ENCODE measurements around the gene MISP3. TPM values are rescaled to one million over a fixed set of nuclear protein-coding genes. Genes with fewer than 3 reads are reported as not detected.

MISP3 gene
- total RNA-seq, 1 donor from 2014 or later, result 7.3 TPM

- DNase-seq (ENCODE audit: missing footprints) (no peak), ATAC-seq (no peak)
- intact Hi-C loops (cut with DNase I), result loop anchor here (2.0 kb wide), 1 partner anchor 23 kb away; the partner anchor contains the start of gene SAMD1
These were observed 41.3 kb downstream of the MISP3 start for GRCh38 chr19:14113762-14114414.

GRCh38 chr19:14114439-14114838 is 41.9 kb downstream of the MISP3 start:
- no peak for DNase-seq (ENCODE audit: missing footprints)
- intact Hi-C loops (cut with DNase I), result no loop called here

DNA sequence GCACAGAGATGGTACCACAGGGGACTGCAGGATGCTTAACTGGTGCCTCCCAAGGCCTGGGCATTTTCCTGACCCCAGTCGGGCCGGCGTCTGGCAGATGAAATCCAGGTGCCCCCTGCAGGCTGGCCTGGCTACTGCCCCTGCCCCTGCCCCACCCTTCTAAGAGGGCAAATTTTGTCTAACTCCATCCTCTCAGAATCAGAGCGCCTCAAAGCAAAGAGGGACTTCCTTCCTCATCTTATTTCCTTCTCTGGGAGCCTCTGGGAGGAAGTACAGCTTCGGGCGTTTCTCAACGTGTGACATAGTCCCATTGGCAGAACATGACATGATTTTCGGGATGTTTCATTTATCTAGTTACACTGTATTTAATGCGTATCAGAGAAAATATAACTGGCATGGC is 42.3 kb downstream of the MISP3 start:
- intact Hi-C loops (cut with DNase I), result loop anchor here (5.0 kb wide), 1 partner anchor 33 kb away; no protein-coding TSS in a partner anchor
- ATAC-seq (no peak), DNase-seq (ENCODE audit: missing footprints) (peak; percentile 83)

More at GRCh38 chr19:14114439-14114838, 41.9 kb downstream of the MISP3 start:
- ATAC-seq, result no peak

DNA sequence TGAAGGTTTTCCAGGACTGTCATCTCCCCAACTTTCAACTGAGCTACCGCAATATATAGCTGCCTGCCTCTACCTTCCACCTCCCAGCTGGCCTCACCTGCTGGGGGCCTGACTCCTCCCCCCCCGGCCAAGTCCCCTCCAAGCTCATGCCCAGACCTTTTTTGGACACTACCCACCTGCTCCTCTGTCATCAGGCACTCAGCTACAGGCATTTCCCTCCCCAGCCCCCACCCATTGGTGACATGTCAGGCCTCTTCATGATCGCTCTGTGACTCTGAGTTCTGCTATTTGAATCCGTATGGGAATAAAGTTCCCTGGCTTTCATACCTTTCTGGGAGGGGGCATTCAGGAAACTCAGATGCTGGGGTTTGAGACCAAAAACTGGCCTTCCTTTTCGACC is 43.2 kb downstream of the MISP3 start:
- no peak for DNase-seq (ENCODE audit: missing footprints)
- intact Hi-C loops (cut with DNase I), result loop anchor here (5.0 kb wide), 1 partner anchor 33 kb away; no protein-coding TSS in a partner anchor
- no peak for ATAC-seq

DNA sequence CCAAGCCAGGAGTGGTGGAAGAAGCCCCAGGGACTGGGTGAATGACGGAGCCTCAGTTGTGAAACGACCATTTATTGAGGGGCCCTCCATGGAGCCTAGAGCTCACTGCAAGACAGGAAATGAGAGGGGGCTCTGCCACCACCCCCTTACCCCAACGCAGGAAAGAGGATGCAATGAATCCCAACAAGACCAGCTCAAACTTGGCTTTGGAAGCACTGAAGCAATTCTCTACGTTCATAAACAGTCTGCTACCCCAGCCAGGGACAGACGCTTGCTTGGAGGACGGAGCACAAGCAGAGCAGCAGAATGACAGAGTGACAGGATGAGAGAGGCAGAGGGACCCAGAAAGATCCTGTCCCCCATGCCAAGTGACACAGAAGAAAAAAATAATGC is 43.9 kb downstream of the MISP3 start:
- intact Hi-C loops (cut with DNase I), result loop anchor here (5.0 kb wide), 1 partner anchor 34 kb away; no protein-coding TSS in a partner anchor
- DNase-seq (ENCODE audit: missing footprints) (no peak), ATAC-seq (no peak)

DNA sequence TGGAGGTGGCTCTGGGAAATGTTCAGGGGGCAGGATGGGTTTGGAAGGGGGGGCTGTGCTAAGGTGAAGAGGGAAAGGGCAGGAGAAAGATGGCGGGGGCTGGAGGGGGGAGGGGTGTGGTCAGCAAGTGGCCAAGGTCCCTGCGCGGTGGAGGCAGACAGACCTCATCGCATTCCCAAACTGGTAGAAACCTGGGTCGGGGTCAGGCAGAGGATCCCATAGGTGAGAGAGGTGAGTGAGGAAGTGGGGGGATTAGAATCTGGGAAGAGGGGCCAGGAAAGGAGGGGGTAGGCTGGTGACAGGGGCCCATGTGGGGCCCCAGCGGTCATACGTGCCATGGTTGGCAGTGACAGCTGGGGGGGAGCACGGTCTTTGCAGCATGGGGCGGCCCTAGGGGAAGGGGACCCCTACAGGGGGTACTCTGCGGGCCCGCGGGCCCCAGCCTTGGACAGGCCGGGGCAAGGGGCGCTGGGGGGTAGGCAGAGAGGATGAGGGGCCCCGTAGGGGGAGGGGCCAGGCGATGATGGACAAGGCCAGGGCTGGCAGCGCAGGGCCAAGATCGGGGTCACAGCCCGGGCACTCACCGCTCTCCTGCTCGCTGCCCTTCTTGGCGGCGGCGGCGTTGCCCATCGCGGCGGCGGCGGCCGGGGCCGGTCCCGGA is 44.5 kb downstream of the MISP3 start:
- ATAC-seq (no peak), DNase-seq (ENCODE audit: missing footprints) (peak; percentile 80)
- intact Hi-C loops (cut with DNase I), result loop anchor here (5.0 kb wide), 1 partner anchor 35 kb away; no protein-coding TSS in a partner anchor

DNA sequence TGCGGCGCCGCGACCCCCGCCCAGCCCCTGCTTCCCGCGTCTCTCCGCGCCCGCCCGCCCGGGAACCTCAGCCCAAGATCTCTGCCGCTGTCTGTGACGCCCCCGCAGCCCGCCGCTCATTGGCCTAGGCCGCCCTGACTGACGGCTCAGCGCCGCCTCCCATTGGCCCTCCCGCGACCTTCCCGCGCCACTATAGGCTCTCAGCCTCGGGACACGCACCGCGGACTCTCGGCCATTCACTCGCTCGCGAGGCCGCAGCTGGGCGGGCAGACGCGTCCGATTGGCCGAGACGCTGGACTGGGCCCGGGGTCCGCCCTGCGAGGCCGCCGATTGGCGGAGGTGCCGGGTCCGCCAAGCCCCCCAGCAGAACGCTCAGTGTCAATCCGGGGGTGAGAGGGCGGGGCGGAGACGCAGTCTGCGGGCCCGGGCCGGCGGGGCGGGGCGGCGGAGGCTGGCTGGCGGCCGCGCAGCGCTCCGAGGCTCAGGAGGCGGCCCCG is 45.1 kb downstream of the MISP3 start, which contains the start of gene PRKACA:
PRKACA (minus strand) TSS at position 95 of the 497 bp plus-strand sequence. CDS start 215 bp downstream, outside the sequence.
- peak; percentile 100 for DNase-seq (ENCODE audit: missing footprints)
- intact Hi-C loops (cut with DNase I), result loop anchor here (5.0 kb wide), 1 partner anchor 35 kb away; no protein-coding TSS in a partner anchor
- peak; percentile 90 for ATAC-seq

DNA sequence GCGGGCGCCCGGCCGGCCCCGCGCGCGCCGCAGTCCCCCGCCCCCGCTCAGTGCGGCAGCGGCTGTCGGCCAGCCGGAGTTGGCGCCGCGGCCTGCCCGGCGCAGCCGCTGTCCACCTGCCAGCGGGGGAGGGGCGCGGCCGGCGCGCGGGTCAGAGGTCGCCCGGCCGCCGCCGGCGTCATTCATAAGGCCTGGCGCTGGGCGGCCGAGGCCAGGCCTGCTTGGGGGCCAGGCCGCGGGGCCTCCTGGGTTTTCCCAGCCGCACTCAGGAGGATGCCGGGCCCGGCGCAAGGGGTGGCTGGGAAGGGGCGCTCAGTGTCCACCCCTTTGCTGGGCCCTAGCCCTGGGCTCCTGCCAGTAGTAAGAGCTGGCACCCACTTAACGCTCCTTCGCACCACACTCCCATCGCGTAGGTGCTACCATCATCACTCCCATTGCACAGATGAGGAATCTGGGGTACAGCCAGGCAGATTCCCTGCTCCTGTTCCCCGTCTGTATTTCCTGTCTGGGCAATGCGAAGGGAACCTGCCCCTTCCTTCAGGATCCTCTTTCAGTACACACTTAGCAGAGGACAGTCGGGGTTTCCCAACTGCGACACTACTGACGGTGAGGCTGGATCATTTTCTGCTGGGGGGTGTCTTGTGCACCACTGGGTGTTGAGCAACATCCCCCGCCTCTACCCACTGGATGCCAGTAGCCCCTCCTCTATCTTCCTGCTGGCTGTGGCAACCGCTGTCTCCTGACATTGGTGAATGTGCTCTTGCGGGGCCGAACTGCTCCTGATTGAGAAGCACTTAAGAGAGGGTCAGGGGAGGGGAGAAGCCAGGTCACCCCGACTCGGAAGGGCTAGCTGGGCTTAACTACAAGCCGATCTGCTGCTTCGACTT is 45.8 kb downstream of the MISP3 start:
- DNase-seq (ENCODE audit: missing footprints) (peak; percentile 90), ATAC-seq (peak; percentile 52)
- intact Hi-C loops (cut with DNase I), result loop anchor here (5.0 kb wide), 1 partner anchor 36 kb away; no protein-coding TSS in a partner anchor

GRCh38 chr19:14119146-14119545 is 46.6 kb downstream of the MISP3 start:
- ATAC-seq, result no peak
- no peak for DNase-seq (ENCODE audit: missing footprints)
- intact Hi-C loops (cut with DNase I), result loop anchor here (5.0 kb wide), 1 partner anchor 37 kb away; no protein-coding TSS in a partner anchor

DNA sequence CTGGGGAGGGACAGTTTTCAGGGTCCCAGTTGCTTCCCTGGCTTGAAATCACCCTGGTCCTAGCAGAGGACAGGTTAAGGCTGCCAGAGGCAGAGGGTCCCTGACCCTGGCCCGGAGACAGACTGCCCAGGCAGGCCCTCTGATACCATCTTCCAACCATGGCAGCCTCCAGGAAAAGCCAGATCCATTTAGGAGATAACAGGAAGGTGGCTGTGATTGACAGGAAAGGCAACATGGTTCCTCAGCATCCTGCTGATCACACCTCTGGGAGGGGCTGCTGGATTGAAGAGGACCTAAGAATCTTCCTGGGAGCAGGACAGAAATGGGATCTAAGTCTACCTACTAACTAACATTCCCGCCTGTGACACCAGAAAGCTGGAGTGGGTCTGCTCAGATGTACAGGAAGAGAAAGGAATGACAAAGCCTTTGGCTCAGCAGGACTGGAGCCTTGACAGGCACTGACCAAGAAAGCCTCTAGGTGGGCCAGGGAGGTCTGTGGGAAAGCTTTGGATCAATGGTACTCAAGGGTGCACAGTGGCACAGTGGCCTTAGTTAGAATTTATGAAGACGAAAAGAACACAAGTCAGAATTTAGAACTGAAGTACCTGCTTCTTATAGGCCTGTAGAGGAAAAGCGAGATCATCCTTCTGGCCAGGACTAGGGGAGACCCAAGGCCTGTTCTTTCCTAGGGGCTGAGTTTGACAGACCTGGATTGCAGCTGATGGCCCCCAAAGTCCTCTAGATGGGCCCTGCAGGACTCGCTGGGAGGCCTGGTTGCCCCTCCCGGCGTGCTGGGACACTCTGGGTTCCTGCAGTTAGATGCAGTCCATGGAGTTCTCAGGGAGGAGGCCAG is 47.3 kb downstream of the MISP3 start:
- ATAC-seq, result no peak
- no peak for DNase-seq (ENCODE audit: missing footprints)
- intact Hi-C loops (cut with DNase I), result loop anchor here (5.0 kb wide), 1 partner anchor 38 kb away; no protein-coding TSS in a partner anchor

DNA sequence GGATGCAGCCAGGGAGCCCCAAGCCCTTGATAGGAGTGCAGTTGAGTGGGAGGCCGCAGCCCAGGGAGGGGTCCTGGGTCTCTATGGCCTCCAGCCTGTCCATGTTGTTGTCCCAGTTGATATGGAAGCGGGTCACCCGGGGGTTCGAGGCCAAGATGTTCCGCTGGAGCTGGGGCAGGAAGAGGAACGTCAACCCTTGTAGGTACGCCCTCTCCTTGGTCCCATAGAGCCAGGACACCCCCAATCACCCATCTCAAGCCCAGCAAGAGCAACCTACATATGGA is 47.9 kb downstream of the MISP3 start:
- no peak for DNase-seq (ENCODE audit: missing footprints)
- no peak for ATAC-seq
- intact Hi-C loops (cut with DNase I), result no loop called here

DNA sequence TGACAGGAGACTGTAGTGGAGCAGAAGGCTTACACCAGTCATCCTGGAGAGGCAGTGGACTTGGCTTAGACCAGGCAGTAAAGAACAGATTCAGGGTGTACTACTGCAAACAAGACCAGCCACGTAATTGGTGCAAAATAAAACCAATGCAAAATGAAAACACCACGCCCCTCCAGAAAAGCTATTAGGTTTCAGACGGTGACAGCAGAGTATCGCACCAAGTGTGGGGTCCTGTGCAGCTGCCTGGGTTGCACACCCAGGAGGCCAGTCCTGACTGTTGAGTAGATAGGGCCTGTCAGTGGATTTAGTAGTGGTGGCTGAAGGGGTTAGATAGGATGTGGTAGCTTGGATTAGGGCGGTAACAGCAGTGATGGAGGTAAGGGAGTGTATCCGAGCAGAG is 50.3 kb downstream of the MISP3 start:
- ATAC-seq (no peak), DNase-seq (ENCODE audit: missing footprints) (no peak)

More for the DNA sequence above, 50.3 kb downstream of the MISP3 start:
- intact Hi-C loops (cut with DNase I), result no loop called here

Other genes starting within 250 kb of the MISP3 start
- gene NANOS3, start 195.7 kb upstream of the MISP3 start, total RNA-seq, result 0.68 TPM
- gene BRME1, start 166.7 kb upstream of the MISP3 start, total RNA-seq, result 0.76 TPM
- 18.7 TPM for gene CC2D1A, start 166.6 kb upstream of the MISP3 start, total RNA-seq
- gene PODNL1, start 134.4 kb upstream of the MISP3 start, total RNA-seq, result 2.5 TPM
- 18.0 TPM for gene DCAF15, start 120.3 kb upstream of the MISP3 start, total RNA-seq
- 15.4 TPM for gene RFX1, start 66.5 kb upstream of the MISP3 start, total RNA-seq
- not detected for gene RLN3, start 44.6 kb upstream of the MISP3 start, total RNA-seq
- gene IL27RA, start 41.0 kb upstream of the MISP3 start, total RNA-seq, result 5.6 TPM
- 0.41 TPM for gene PALM3, start 10.7 kb upstream of the MISP3 start, total RNA-seq
- gene C19orf67, start 13.0 kb downstream of the MISP3 start, total RNA-seq, result not detected
- gene SAMD1, start 18.0 kb downstream of the MISP3 start, total RNA-seq, result 60.2 TPM
- gene PRKACA, start 45.0 kb downstream of the MISP3 start, total RNA-seq, result 494 TPM
- gene ASF1B, start 63.8 kb downstream of the MISP3 start, total RNA-seq, result 2.0 TPM
- gene ADGRL1, start 133.4 kb downstream of the MISP3 start, total RNA-seq, result 27.0 TPM